COLO668 (cell line): Measurements from ENCODE around the gene SPOPL.
"Not testable (repeated sequence)": the region's sequence is repeated elsewhere in the genome, so short reads cannot be mapped to it uniquely, and the experiment has no call there.

Experiments used
- DNase-seq: peaks from one replicate; lab custom pipeline; 2025; ENCODE audit not compliant: unreplicated experiment; lab: John Stamatoyannopoulos, UW

The SPOPL gene

GRCh38 chr2:138501425-138502254 is at the start of gene SPOPL:
TSS of gene SPOPL (plus strand) at chr2:138501770. CDS start at chr2:138550217, 48,447 bp downstream.
- peak; percentile 95 for DNase-seq

- DNase-seq, result no peak
These were observed 49.2 kb upstream of the SPOPL start for GRCh38 chr2:138452324-138452723.

GRCh38 chr2:138453815-138454214 is 47.8 kb upstream of the SPOPL start:
- DNase-seq, result no peak

GRCh38 chr2:138454761-138455160 is 46.8 kb upstream of the SPOPL start:
- DNase-seq, result no peak

- no peak for DNase-seq
These were observed 46.3 kb upstream of the SPOPL start for GRCh38 chr2:138455275-138455674.

- no peak for DNase-seq
These were observed 45.9 kb upstream of the SPOPL start for GRCh38 chr2:138455691-138456090.

GRCh38 chr2:138462689-138463088 is 38.9 kb upstream of the SPOPL start:
- not testable (repeated sequence) for DNase-seq

GRCh38 chr2:138468617-138469016 is 33.0 kb upstream of the SPOPL start:
- DNase-seq, result no peak

- no peak for DNase-seq
These were observed 32.2 kb upstream of the SPOPL start for GRCh38 chr2:138469411-138469810.

- DNase-seq, result no peak
These were observed 30.6 kb upstream of the SPOPL start for GRCh38 chr2:138470941-138471340.

- no peak for DNase-seq
These were observed 27.3 kb upstream of the SPOPL start for GRCh38 chr2:138474100-138474825.

- no peak for DNase-seq
These were observed 26.2 kb upstream of the SPOPL start for GRCh38 chr2:138475277-138475776.

GRCh38 chr2:138476186-138476585 is 25.4 kb upstream of the SPOPL start:
- no peak for DNase-seq

GRCh38 chr2:138476940-138477339 is 24.6 kb upstream of the SPOPL start:
- no peak for DNase-seq

- not testable (repeated sequence) for DNase-seq
These were observed 18.8 kb upstream of the SPOPL start for GRCh38 chr2:138482796-138483195.

GRCh38 chr2:138485019-138485418 is 16.6 kb upstream of the SPOPL start:
- DNase-seq, result no peak

GRCh38 chr2:138486363-138487198 is 15.0 kb upstream of the SPOPL start:
- no peak for DNase-seq

- no peak for DNase-seq
These were observed 10.7 kb upstream of the SPOPL start for GRCh38 chr2:138490673-138491494.

GRCh38 chr2:138491495-138491862 is 10.1 kb upstream of the SPOPL start:
- DNase-seq, result no peak

GRCh38 chr2:138492160-138492559 is 9.4 kb upstream of the SPOPL start:
- no peak for DNase-seq
